GM12878 (cell line): ENCODE data around the gene PCARE. TPM values are rescaled to one million over a fixed set of nuclear protein-coding genes. Genes with fewer than 3 reads are reported as not detected.

Source experiments
- ATAC-seq: fragments of 200-7000 bp; cut with Tn5 transposase; 3 replicates; pipeline ENCODE4 v1.9.1; 2020; ENCODE audit warnings: mild to moderate bottlenecking, moderate library complexity
- BruUV-seq: library from RNA; stranded (reverse); fragments of 400-500 nt; replicated peaks from 2 replicates; lab custom pipeline; 2021; lab: Mats Ljungman, UMichigan
- CTCF ChIA-PET: fragments of 300-600 bp; sonication (Branson Sonifier 250); formaldehyde crosslinking; extraction: SDS; loops from one replicate; lab custom pipeline; 2021; ENCODE audit warnings: inconsistent platforms; lab: Yijun Ruan, JAX
- POLR2A ChIA-PET: fragments of 350-600 bp; formaldehyde crosslinking; extraction: SDS; loops from one replicate; lab custom pipeline; 2021; ENCODE audit warnings: inconsistent platforms; lab: Charles Lee
- RAD21 ChIA-PET: fragments of 300-600 bp; sonication (Branson Sonifier 250); formaldehyde crosslinking; loops from one replicate; lab custom pipeline; 2023; ENCODE audit warnings: antibody characterized with exemption; ENCODE audit not compliant: unreplicated experiment; lab: Charles Lee
- SMC1A ChIA-PET: fragments of 300-600 bp; sonication (Branson Sonifier 250); formaldehyde crosslinking; loops from one replicate; lab custom pipeline; 2023; ENCODE audit not compliant: unreplicated experiment, uncharacterized antibody; lab: Charles Lee
- DNase-seq: peaks from one replicate; pipeline ENCODE4 v3.0.0-alpha.2; 2011; ENCODE audit warnings: low read depth, low spot score
- FAIRE-seq: peaks from 3 replicates; lab custom pipeline; 2011; peaks lifted over from hg19 to GRCh38; lab: Jason Lieb, UNC
- H2AFZ ChIP-seq: 2 replicates; pipeline ENCODE4 v1.6.0; 2011; ENCODE audit warnings: low read depth, low read length, control low read depth; ENCODE audit not compliant: control insufficient read depth
- H3K27ac ChIP-seq: 2 replicates; pipeline ENCODE4 v1.5.1; 2011; ENCODE audit warnings: control low read depth; ENCODE audit not compliant: control insufficient read depth, insufficient read depth
- H3K27me3 ChIP-seq, 2 experiments: replicated peaks in 1 of 2; 2 replicates each; pipeline versions ENCODE4 v1.6.0 to v1.6.1; 2011; ENCODE audit warnings: low read length in 1 of 2; ENCODE audit not compliant: control insufficient read depth in 2 of 2, insufficient read depth in 2 of 2
- H3K36me3 ChIP-seq, 2 experiments: 2 replicates each; pipeline ENCODE4 v1.5.1; 2011; ENCODE audit warnings: low read length in 1 of 2; ENCODE audit not compliant: control insufficient read depth in 2 of 2, insufficient read depth in 2 of 2
- H3K4me1 ChIP-seq: 2 replicates; pipeline ENCODE4 v1.6.1; 2011; ENCODE audit warnings: mild to moderate bottlenecking, low read length, moderate library complexity, mixed read lengths; ENCODE audit not compliant: control insufficient read depth, insufficient read depth
- H3K4me2 ChIP-seq: 2 replicates; pipeline ENCODE4 v1.6.0; 2011; ENCODE audit warnings: control low read depth; ENCODE audit not compliant: control insufficient read depth, insufficient read depth
- H3K4me3 ChIP-seq: fragments of 200-600 bp; sonication (generic); 2 replicates; pipeline ENCODE4 v1.5.1; 2016
- H3K79me2 ChIP-seq: 2 replicates; pipeline ENCODE4 v1.6.0; 2011; ENCODE audit warnings: low read length; ENCODE audit not compliant: control insufficient read depth, insufficient read depth
- H3K9ac ChIP-seq: 2 replicates; pipeline ENCODE4 v1.8.0; 2011; ENCODE audit warnings: low read length, control low read depth, mixed read lengths; ENCODE audit not compliant: control insufficient read depth, insufficient read depth
- H3K9me3 ChIP-seq: replicated peaks from 3 replicates; pipeline ENCODE4 v1.5.1; 2011; ENCODE audit warnings: mild to moderate bottlenecking, low read length; ENCODE audit not compliant: control insufficient read depth, insufficient read depth
- H4K20me1 ChIP-seq: 2 replicates; pipeline ENCODE4 v1.6.0; 2011; ENCODE audit not compliant: control insufficient read depth, insufficient read depth
- HDGF ChIP-seq: fragments of 450-650 bp; IDR thresholded peaks from 2 replicates; pipeline ENCODE4 v1.6.1; 2016; ENCODE audit warnings: antibody characterized with exemption
- POLR2AphosphoS5 ChIP-seq: IDR thresholded peaks from 2 replicates; pipeline ENCODE4 v1.6.1; 2011; ENCODE audit warnings: mild to moderate bottlenecking, low read length, inconsistent platforms
- ZZZ3 ChIP-seq: IDR thresholded peaks from 2 replicates; pipeline ENCODE4 v1.6.1; 2011; ENCODE audit warnings: low read depth; ENCODE audit not compliant: control insufficient read depth, insufficient read length
- WGBS: methylation state at CpG from one replicate; pipeline ENCODE4 v1.1.6; 2016; ENCODE audit warnings: low lambda C conversion rate; ENCODE audit not compliant: insufficient replicate concordance, insufficient coverage; ENCODE audit errors: missing lambda C conversion rate; 5-methylcytosine and 5-hydroxymethylcytosine counted together
- in situ Hi-C: fragments of 300-500 bp; cut with MboI; formaldehyde crosslinking; loops from 9 replicates; pipeline ENCODE4 v1.14.3; 2018; ENCODE audit warnings: mixed read lengths
- intact Hi-C: fragments of 100-400 bp; cut with micrococcal nuclease; formaldehyde crosslinking; loops from one replicate; pipeline ENCODE4 v1.14.2; 2022; ENCODE audit not compliant: unreplicated experiment
- polyA plus RNA-seq, 11 experiments: library from polyadenylated mRNA; depleted of rRNA in 4 of 11; unstranded in 6 of 11; stranded (reverse) in 5 of 11; fragments of >200 nt; fragmentation: Nextera tagmentation in 4 of 11; fragmentation: Illumina TruSeq in 1 of 11; extraction: Ambion mirVana in 4 of 11; extraction: Trizol in 1 of 11; gene quantifications; 1 replicate in 1 of 11; 2 replicates in 10 of 11; pipeline versions ENCODE4 v1.2.1 to v1.2.3, GENCODE V29; 2011 to 2016; ENCODE audit warnings: inconsistent platforms in 2 of 11, missing spikeins in 2 of 11, low read depth in 1 of 11
- total RNA-seq, 4 experiments: library from RNA; depleted of rRNA in 3 of 4; stranded (reverse); fragments of >200 nt in 3 of 4; fragmentation: Illumina TruSeq in 1 of 4; extraction: Trizol in 1 of 4; gene quantifications; 2 replicates each; pipeline versions ENCODE4 v1.2.1 to v1.2.3, GENCODE V29; 2013 to 2021
- TF ChIP-seq, protein P1 (sequence below): IDR thresholded peaks from 2 replicates; pipeline ENCODE4 v1.6.1; 2011; ENCODE audit warnings: borderline replicate concordance, low read depth, mild to moderate bottlenecking, moderate library complexity, low read length; ENCODE audit not compliant: insufficient read depth, poor library complexity, severe bottlenecking
- TF ChIP-seq, protein P2 (sequence below): IDR thresholded peaks from 2 replicates; pipeline ENCODE4 v1.6.1; 2011; ENCODE audit warnings: mild to moderate bottlenecking, low read depth, low read length, moderate library complexity; ENCODE audit not compliant: insufficient replicate concordance

Gene PCARE
- total and polyA plus RNA-seq, 10 of the 15 experiments (the other 5 are each of a cell fraction or from before 2014, with no cell fraction given) = 0.04 to 0.08 (median 0.06) TPM; not detected in 5

GRCh38 chr2:29059624-29060023, 14.7 kb downstream of the PCARE start:
- intact Hi-C loops (no loop called here), in situ Hi-C loops (no loop called here)
- Histone ChIP-seq H4K20me1 (no peaks in the 10 kb centered on the region), H3K9ac (no peak overlapping the region), H3K4me3 (no peak overlapping the region), H3K27me3 (no peaks in the 10 kb centered on the region), H3K79me2 (no peaks in the 10 kb centered on the region), H2AFZ (no peak overlapping the region), H3K36me3 (no peaks in the 10 kb centered on the region), H3K27ac (no peak overlapping the region), H3K9me3 (no peaks in the 10 kb centered on the region), H3K4me1 (no peaks in the 10 kb centered on the region), H3K4me2 (no peak overlapping the region)
- POLR2A ChIA-PET = no interaction called here
- TF ChIP-seq HDGF = no peak
- TF ChIP-seq, protein P1, sequence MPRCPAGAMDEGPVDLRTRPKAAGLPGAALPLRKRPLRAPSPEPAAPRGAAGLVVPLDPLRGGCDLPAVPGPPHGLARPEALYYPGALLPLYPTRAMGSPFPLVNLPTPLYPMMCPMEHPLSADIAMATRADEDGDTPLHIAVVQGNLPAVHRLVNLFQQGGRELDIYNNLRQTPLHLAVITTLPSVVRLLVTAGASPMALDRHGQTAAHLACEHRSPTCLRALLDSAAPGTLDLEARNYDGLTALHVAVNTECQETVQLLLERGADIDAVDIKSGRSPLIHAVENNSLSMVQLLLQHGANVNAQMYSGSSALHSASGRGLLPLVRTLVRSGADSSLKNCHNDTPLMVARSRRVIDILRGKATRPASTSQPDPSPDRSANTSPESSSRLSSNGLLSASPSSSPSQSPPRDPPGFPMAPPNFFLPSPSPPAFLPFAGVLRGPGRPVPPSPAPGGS = peak; percentile 59
- TF ChIP-seq POLR2AphosphoS5 = no peak
- no peak for TF ChIP-seq ZZZ3
- TF ChIP-seq, protein P2, sequence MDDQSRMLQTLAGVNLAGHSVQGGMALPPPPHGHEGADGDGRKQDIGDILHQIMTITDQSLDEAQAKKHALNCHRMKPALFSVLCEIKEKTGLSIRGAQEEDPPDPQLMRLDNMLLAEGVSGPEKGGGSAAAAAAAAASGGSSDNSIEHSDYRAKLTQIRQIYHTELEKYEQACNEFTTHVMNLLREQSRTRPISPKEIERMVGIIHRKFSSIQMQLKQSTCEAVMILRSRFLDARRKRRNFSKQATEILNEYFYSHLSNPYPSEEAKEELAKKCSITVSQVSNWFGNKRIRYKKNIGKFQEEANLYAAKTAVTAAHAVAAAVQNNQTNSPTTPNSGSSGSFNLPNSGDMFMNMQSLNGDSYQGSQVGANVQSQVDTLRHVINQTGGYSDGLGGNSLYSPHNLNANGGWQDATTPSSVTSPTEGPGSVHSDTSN = peak; percentile 45
- DNase-seq = no peak
- RAD21 ChIA-PET = no interaction called here
- no TSS peak for BruUV-seq
- SMC1A ChIA-PET = no interaction called here
- 0% methylated on average over 1 of the region's 1 CpG for WGBS
- ATAC-seq = no peak
- CTCF ChIA-PET = no interaction called here
- no peak for FAIRE-seq
